NCI-H345 treated with DMSO at 0.1 percent for 48 hours (cell line): Measurements from ENCODE around the gene C22orf23.

ENCODE experiments used
- DNase-seq: peaks from one replicate; lab custom pipeline; 2025; ENCODE audit not compliant: unreplicated experiment; lab: John Stamatoyannopoulos, UW

The C22orf23 gene

GRCh38 chr22:37953437-37954179 lies at the start of gene C22orf23, which contains the start of gene POLR2F:
Gene C22orf23 (minus strand): TSS chr22:37953601. CDS start chr22:37953149, 452 bp downstream.
Gene POLR2F (plus strand): TSS chr22:37953699. CDS start chr22:37953788, 89 bp downstream.
- DNase-seq = peak; percentile 74

- DNase-seq = peak; percentile 6
These were observed 46.4 kb upstream of the C22orf23 start for GRCh38 chr22:37999640-38000272.

- no peak for DNase-seq
These were observed 45.8 kb upstream of the C22orf23 start for GRCh38 chr22:37999236-37999635.

DNA sequence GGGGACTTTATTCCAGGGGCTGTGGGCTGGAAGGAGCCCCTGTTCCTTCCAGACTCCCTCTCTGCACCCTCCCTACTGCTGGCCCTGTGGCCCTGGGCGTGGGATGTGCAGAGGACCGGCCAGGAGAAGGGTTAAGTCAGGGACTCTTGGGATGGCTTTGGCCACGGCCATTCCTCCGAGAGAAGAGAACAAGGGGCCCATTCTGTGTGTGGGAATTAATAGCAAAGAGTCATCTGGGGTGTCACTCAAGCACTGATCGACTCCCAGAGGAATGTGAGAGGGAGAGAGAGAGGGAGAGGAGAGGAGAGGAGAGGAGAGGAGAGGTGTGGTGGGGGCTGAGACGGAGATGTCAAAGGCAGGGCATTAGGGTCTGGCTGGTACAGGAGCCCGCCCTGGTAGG lies 45.1 kb upstream of the C22orf23 start:
- DNase-seq = no peak

- no peak for DNase-seq
These were observed 43.3 kb upstream of the C22orf23 start for GRCh38 chr22:37996515-37997246.

DNA sequence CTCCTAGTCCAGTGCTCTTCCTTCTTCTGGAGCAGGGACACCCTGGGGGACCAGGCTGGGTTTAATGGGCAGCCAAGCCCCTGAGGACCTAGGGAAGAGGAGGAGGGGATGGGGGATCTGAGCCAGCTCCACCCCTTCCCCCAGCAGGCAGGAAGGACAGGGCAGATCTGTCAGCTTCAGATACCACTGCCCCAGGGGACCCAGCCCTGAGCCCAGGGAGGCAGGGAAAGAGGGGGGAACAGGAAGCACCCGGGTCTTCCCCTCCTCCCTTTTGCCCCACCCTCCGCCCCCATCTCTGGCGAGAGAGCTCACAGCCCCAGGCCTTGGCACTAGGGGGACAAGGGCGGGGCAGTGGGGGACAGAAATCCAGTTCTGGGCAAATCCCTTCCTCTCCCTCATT lies 42.7 kb upstream of the C22orf23 start:
- DNase-seq = no peak

DNA sequence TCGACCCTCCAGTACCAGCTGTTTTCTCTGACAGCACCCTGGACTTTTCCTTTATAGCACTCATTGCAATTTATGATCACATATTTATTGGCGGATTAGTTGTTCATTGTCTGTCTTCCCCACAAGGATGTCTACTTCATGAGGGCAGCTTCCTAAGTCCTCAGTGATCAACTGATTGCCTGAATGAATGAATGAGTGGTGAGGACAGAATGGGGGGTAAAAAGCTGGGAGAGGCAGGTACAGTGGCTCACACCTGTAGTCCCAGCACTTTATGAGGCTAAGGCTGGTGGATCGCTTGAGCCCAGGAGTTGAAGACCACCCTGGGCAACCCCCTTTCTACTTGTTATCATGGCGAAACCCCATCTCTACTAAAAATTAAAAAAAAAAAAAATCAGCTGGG lies 42.1 kb upstream of the C22orf23 start:
- no peak for DNase-seq

GRCh38 chr22:37994982-37995381 lies 41.6 kb upstream of the C22orf23 start:
- DNase-seq = no peak

GRCh38 chr22:37994049-37994448 lies 40.6 kb upstream of the C22orf23 start:
- no peak for DNase-seq

DNA sequence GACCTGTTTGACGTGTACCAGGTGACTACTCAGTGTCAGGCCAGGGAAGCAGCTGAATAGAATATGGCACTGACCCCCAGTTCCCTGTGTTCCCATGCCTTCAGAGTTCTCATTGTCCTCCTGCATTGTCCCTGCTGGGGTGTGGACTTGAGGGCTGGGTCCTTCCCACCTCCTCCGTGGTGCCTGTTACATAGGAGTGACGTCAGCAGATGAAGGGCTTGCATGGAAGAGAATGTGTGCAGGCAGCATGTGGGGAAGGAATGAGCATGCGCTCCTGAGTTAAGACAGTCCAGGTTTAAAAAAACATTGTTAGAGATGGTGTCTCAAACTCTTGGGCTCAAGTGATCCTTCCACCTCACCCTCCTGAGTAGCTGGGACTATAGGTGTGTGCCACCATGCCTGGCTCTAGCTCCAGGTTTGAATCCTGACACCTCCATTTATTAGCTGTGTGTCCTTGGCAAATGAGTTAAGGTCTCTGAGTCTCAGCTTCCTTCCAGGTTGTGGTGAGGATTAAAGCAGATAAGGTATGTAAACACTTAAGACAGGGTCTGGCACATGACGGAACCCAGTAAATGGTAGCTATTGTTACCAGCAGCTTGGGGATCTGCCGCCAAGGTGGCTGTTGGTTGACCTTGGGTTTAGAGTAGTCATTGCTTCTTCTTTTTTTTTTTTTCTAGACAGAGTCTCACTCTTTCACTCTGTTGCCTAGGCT lies 38.5 kb upstream of the C22orf23 start:
- no peak for DNase-seq

DNA sequence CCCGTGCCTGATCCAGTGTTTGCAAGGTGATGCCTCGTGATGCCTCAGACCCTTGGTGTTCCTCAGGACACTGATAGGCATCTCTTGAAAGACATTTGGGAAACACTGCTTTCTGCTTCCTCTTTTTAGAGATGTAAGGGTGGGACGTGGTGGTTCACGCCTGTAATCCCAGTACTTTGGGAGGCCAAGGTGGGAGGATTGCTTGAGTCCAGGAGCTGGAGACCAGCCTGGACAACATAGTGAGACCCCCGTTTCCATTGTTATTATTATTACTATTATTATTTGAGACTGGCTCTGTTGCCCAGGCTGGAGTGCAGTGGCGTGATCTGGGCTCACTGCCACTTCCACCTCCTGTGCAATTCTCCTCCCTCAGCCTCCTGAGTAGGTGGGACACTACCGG lies 37.5 kb upstream of the C22orf23 start:
- no peak for DNase-seq

DNA sequence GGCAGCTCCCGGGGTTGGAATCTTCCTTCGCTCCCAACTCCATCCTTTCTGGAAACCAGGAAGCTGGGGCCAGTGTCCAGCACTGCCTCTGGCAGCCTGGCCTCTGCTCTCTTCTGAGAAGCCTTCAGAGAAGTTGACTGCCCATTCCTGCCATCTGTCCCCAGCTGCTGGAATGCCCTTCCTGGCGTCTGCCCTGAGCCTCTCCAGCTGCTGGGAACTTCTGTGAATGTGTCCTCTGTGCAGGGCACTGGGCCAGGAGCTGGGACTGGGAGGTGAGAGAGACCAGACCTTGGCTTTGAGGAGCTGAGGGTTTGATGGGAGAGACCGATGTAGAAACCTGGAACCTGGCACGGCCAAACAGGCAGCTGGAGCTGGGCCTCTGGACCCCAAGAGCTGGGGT lies 36.9 kb upstream of the C22orf23 start:
- no peak for DNase-seq

- no peak for DNase-seq
These were observed 36.0 kb upstream of the C22orf23 start for GRCh38 chr22:37989146-37990045.

- no peak for DNase-seq
These were observed 33.0 kb upstream of the C22orf23 start for GRCh38 chr22:37986371-37986770.

DNA sequence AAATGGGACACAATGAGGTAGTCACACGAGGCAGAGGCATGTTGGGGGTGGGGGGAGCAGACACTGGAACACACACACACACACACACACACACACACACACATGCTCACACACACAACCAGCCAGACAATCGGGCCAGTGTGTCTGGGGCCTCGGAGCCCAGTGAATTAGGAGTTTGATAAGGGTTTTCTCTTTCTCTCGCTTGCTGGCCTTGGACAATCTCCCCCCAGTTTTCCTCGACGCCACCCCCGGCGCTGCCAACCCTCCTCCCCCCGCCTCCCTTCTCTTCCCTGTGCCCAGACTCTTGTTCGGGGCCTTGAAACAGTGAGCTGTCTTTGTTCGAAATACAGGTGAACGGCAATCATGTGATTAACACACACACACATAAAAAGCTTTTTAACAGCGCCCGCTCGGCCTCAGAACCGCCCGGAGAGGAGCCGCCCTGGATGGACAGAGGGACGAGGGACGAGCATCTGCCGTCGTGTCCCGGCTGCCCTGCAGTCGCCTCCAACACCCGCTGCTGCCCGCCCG lies 32.4 kb upstream of the C22orf23 start:
- DNase-seq = no peak

DNA sequence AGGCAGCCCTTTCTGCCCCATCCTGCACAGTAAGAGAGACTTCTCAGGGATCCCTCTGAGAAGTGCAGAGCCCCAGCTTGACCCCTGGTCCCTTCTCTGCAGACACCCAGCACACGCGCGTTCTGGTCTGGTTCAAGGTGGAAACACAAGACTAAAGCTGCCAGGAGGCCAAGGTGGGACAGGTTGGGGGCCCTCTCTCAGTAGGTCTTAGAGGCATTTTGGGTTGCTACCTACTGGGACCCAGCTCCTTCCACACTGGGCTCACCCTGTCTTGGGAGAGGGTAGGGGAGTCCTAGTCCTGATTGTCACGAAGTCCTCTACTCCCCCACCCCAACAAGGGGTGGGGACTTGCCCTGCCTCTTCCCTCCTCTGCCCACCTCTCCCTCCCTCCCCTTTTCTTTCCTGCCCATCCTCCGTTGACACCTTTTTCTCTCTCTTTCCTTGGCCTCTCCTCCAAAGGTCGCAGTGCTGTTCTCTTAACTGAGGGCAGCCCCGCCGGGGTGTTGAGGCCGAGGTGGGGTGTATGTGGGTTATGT lies 31.7 kb upstream of the C22orf23 start:
- no peak for DNase-seq

DNA sequence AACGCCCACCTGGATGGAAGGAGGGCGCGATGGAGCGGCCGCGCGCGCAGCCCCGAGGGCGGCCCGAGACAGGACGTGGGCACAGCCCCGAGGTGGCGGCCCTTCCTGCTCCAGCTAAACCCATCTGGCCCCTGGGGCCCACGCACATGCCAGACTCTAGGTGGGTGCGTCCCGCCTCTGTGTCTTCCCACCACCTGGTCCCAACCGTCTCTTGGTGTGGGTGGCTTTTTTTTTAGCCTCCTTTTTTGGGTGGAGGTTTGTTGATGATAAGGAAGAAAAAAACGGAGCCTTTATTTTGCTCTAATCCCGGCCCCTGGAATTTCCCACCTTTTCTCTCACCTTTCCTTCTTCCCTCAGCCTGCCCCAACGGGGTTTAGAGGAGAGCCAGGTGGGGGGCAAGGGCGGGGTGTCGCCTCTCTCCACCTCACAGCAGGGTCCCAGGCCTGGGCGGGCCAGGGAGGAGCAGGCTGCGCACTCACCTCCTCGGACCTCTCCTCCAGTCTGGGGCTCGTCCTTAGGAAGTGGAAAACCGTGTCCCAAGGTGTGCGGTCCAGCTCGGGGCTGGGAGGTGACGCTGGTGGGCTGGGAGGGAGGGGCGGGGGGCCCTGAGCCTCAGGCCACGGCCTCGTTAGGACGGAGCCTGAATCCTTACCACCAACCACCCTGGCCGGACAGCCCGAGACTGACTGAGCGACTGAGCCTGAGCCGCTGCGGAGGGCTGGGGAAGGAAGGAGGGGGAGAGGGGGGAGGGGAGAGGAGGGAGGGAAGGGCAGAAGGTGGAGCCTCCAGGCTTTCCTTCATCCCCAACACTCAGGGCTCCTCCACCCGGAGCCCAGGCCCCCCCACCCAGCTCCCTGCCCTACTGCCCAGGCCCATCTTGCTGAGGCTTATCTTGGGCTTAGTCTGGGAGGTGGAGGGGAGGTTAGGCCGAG lies 30.7 kb upstream of the C22orf23 start, which contains the start of gene SOX10:
Gene SOX10 (minus strand): TSS at position 696 of the 932 bp plus-strand sequence. CDS start 771 bp downstream, outside the sequence.
- no peak for DNase-seq
